KMS-11 (cell line): Measurements from ENCODE around the gene ZNRF3.

Source experiments
- H2AFZ ChIP-seq: fragments of 200-600 bp; sonication (generic); 2 replicates; pipeline ENCODE4 v1.6.1; 2016; ENCODE audit warnings: antibody characterized with exemption, mixed run types, low read depth
- H3K27ac ChIP-seq: fragments of 200-600 bp; sonication (generic); 2 replicates; pipeline ENCODE4 v1.6.1; 2016; ENCODE audit warnings: mild to moderate bottlenecking, mixed run types
- H3K27me3 ChIP-seq: fragments of 200-600 bp; sonication (generic); 2 replicates; pipeline ENCODE4 v1.6.1; 2017; ENCODE audit warnings: mild to moderate bottlenecking, low read depth, mixed run types, moderate library complexity; ENCODE audit not compliant: insufficient read depth
- H3K36me3 ChIP-seq: fragments of 200-600 bp; sonication (generic); 2 replicates; pipeline ENCODE4 v1.6.1; 2017; ENCODE audit warnings: mild to moderate bottlenecking, mixed run types; ENCODE audit not compliant: insufficient read depth
- H3K4me1 ChIP-seq: fragments of 200-600 bp; sonication (generic); 2 replicates; pipeline ENCODE4 v1.6.1; 2016; ENCODE audit warnings: mild to moderate bottlenecking, low read depth, mixed run types; ENCODE audit not compliant: poor library complexity, severe bottlenecking
- H3K4me2 ChIP-seq: fragments of 200-600 bp; sonication (generic); 2 replicates; pipeline ENCODE4 v1.7.0; 2016; ENCODE audit warnings: mild to moderate bottlenecking, mixed run types
- H3K4me3 ChIP-seq: fragments of 200-600 bp; sonication (generic); IDR thresholded peaks from 2 replicates; pipeline ENCODE4 v1.6.1; 2017; ENCODE audit warnings: low read depth, low read length, mixed read lengths; ENCODE audit not compliant: insufficient read depth
- H3K79me2 ChIP-seq: fragments of 200-600 bp; sonication (generic); 2 replicates; pipeline ENCODE4 v1.6.1; 2016; ENCODE audit warnings: low read depth, mixed run types; ENCODE audit not compliant: insufficient read depth
- H3K9ac ChIP-seq: fragments of 200-600 bp; sonication (generic); 2 replicates; pipeline ENCODE4 v1.6.1; 2016; ENCODE audit warnings: mild to moderate bottlenecking, mixed run types
- H4K20me1 ChIP-seq: fragments of 200-600 bp; sonication (generic); 2 replicates; pipeline ENCODE4 v1.6.1; 2016; ENCODE audit warnings: mild to moderate bottlenecking, mixed run types; ENCODE audit not compliant: insufficient read depth
- TF ChIP-seq, protein P1 (sequence below): fragments of 200-600 bp; sonication (generic); conservative IDR thresholded peaks from 2 replicates; pipeline ENCODE4 v1.6.1; 2017; ENCODE audit warnings: low read depth, mild to moderate bottlenecking, antibody characterized with exemption, low read length, moderate library complexity, mixed read lengths

The ZNRF3 gene

DNA sequence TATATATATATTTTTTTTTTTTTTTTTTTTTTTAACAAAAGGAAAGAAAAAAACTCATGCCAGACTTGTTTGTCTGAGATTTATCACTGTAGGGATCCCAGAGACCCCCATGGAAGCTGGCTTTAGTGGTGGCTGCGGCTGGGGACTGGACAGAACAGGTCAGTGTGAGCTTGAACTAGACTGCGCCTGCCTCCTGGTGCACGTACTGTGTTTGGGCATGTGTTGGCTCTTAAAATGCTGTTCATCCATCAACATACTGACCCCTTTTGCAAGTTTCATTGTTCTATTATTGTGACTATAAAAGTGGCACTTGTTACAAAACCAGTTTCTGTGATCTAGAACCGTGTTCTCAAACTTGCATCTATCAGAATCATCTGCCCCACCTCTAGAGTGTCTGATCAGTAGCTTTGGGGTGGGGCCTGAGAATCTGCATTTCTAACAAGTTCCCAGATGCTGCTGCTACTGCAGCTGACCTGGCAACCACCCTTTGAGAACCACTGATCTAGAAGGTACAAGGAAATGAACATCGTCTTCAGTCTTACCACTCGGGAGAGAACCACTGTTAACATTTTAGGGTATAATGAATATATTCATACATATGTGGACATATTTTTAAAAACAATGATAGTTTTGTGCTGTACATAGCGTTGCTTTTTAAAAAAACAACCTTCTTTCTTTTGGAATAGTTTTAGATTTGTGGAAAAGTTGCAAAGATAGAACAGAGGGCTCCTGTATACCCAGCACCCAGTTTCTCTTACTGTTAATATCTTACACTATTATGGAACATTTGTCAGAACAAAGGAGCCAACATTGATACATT, 54.0 kb downstream of the ZNRF3 start:
- H3K79me2 ChIP-seq: no peaks in the 10 kb centered on the region
- H3K36me3 ChIP-seq: no peaks in the 10 kb centered on the region
- H3K9ac ChIP-seq: no peak overlapping the region
- H3K4me2 ChIP-seq: no peak overlapping the region
- no peak overlapping the region for H3K27ac ChIP-seq
- TF ChIP-seq, protein P1, sequence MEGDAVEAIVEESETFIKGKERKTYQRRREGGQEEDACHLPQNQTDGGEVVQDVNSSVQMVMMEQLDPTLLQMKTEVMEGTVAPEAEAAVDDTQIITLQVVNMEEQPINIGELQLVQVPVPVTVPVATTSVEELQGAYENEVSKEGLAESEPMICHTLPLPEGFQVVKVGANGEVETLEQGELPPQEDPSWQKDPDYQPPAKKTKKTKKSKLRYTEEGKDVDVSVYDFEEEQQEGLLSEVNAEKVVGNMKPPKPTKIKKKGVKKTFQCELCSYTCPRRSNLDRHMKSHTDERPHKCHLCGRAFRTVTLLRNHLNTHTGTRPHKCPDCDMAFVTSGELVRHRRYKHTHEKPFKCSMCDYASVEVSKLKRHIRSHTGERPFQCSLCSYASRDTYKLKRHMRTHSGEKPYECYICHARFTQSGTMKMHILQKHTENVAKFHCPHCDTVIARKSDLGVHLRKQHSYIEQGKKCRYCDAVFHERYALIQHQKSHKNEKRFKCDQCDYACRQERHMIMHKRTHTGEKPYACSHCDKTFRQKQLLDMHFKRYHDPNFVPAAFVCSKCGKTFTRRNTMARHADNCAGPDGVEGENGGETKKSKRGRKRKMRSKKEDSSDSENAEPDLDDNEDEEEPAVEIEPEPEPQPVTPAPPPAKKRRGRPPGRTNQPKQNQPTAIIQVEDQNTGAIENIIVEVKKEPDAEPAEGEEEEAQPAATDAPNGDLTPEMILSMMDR: no peak
- no peaks in the 10 kb centered on the region for H4K20me1 ChIP-seq
- no peak overlapping the region for H2AFZ ChIP-seq
- H3K4me3 ChIP-seq: no peak overlapping the region
- H3K4me1 ChIP-seq: no peaks in the 10 kb centered on the region
- H3K27me3 ChIP-seq: no peaks in the 10 kb centered on the region

DNA sequence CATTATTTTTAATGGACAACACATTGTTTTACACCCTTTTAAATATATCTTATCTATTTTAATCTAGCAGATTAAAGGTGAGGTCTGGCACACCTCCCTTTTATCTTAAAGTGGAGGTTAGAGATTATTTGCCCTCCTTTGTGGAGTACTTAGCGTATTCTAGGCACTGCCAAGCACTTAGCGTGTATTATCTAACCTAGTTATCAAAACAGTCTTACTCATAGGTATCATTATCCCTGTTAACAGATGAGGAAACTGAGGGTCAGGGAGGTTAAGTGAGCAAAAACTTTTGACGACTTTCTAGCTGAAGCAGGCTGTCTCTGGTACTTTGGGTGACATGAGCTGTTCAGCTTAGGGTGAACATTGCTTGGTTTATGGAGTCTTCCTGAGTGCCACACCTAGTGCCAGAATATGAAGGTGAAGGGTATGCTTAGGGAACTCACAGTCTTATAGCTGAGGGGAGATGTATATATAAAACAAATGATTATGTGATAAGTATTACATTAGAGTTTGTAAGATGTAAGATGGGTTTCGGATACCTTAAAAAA, 55.0 kb downstream of the ZNRF3 start:
- H3K36me3 ChIP-seq: no peaks in the 10 kb centered on the region
- H3K27ac ChIP-seq: no peak overlapping the region
- no peaks in the 10 kb centered on the region for H4K20me1 ChIP-seq
- H3K9ac ChIP-seq: no peak overlapping the region
- H3K4me2 ChIP-seq: no peak overlapping the region
- H3K27me3 ChIP-seq: no peaks in the 10 kb centered on the region
- no peaks in the 10 kb centered on the region for H3K79me2 ChIP-seq
- no peaks in the 10 kb centered on the region for H3K4me1 ChIP-seq
- no peak overlapping the region for H2AFZ ChIP-seq
- TF ChIP-seq, protein P1: no peak
- no peak overlapping the region for H3K4me3 ChIP-seq

DNA sequence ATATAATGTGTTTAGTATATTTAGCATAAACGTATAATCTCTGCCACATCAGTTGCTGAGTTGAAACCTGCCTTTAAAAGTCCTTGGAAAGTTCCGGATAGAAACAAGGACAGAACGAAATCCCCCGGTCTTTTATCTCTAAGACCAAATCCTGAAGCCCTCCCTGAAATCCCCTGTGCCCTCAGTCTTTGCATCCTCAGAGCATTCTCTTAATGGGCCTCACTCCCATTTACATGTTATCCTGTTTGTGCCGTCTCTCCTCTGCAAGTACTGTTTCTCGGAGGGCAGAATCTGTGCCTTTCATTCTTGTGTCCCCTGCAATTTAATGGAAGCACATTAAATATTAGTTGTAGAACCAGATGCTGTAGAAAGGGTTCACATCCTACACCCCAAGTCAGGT, 56.0 kb downstream of the ZNRF3 start:
- no peaks in the 10 kb centered on the region for H3K27me3 ChIP-seq
- no peak overlapping the region for H2AFZ ChIP-seq
- H3K27ac ChIP-seq: no peak overlapping the region
- H3K36me3 ChIP-seq: no peaks in the 10 kb centered on the region
- H3K4me3 ChIP-seq: no peak overlapping the region
- no peak overlapping the region for H3K4me2 ChIP-seq
- no peak overlapping the region for H3K9ac ChIP-seq
- no peaks in the 10 kb centered on the region for H3K79me2 ChIP-seq
- TF ChIP-seq, protein P1: no peak
- H4K20me1 ChIP-seq: no peaks in the 10 kb centered on the region
- H3K4me1 ChIP-seq: no peaks in the 10 kb centered on the region

DNA sequence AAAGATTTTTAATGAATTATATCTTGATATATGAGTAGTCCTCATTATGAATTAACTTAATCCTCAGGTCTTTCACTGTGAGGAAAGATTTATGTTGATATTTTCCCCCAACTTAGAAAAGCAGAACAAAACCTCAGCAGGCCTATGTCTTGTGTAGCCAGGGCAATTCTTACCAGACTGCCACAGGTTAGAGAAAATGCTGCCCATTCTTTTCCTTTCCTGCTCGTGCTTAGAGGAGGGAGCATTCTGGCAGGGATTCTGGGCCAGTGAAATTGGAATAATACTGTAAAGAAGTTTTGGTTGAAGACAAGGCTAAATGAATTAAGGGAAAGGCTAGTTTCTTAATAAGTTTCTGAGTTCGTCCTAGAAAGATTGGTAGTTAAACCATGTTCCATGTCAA, 56.6 kb downstream of the ZNRF3 start:
- Histone ChIP-seq H3K4me1 (no peaks in the 10 kb centered on the region), H3K9ac (no peak overlapping the region), H2AFZ (no peak overlapping the region), H3K4me3 (no peak overlapping the region), H3K36me3 (no peaks in the 10 kb centered on the region), H3K27me3 (no peaks in the 10 kb centered on the region), H3K79me2 (no peaks in the 10 kb centered on the region), H3K4me2 (no peak overlapping the region), H4K20me1 (no peaks in the 10 kb centered on the region), H3K27ac (no peak overlapping the region)
- TF ChIP-seq, protein P1: no peak
